Chondrocyte (in vitro differentiated cells): ENCODE results near the gene HSD3B2. TPM values are rescaled to one million over a fixed set of nuclear protein-coding genes. Genes with fewer than 3 reads are reported as not detected.
A peak's percentile ranks its signal among the peaks of the same experiment; 100 is the strongest.

Experiments used
- DNase-seq: peaks from one replicate; pipeline ENCODE4 v3.0.0; 2021; ENCODE audit warnings: mixed read lengths, low spot score
- H3K27ac Mint-ChIP-seq: one replicate; pipeline ENCODE4 v1.8.0; 2021; ENCODE audit warnings: mild to moderate bottlenecking, moderate library complexity, mixed read lengths; ENCODE audit not compliant: unreplicated experiment
- H3K27me3 Mint-ChIP-seq: 2 replicates; pipeline ENCODE4 v1.8.0; 2021; ENCODE audit warnings: low read depth, mixed read lengths
- H3K36me3 Mint-ChIP-seq: 2 replicates; pipeline ENCODE4 v1.8.0; 2021; ENCODE audit warnings: low read depth, mixed read lengths
- H3K4me1 Mint-ChIP-seq: 2 replicates; pipeline ENCODE4 v1.8.0; 2021; ENCODE audit warnings: low read depth, mild to moderate bottlenecking, mixed read lengths
- H3K4me3 Mint-ChIP-seq: one replicate; pipeline ENCODE4 v1.8.0; 2021; ENCODE audit warnings: mild to moderate bottlenecking, moderate library complexity, mixed read lengths; ENCODE audit not compliant: unreplicated experiment
- H3K9me3 Mint-ChIP-seq: 2 replicates; pipeline ENCODE4 v1.8.0; 2021; ENCODE audit warnings: low read depth, mixed read lengths
- total RNA-seq: library from RNA; stranded (reverse); gene quantifications from 3 replicates; pipeline ENCODE4 v1.2.1, GENCODE V29; 2021
- TF ChIP-seq, protein P1 (sequence below): fragments of 200-600 bp; sonication (generic); IDR thresholded peaks from 2 replicates; pipeline ENCODE4 v1.5.0; 2021; ENCODE audit warnings: antibody characterized with exemption, mild to moderate bottlenecking, moderate library complexity

HSD3B2 gene
- total RNA-seq, 1 donor from 2014 or later = not detected

- H3K27ac Mint-ChIP-seq = no peak overlapping the region
- H3K36me3 Mint-ChIP-seq = no peaks in the 10 kb centered on the region
- H3K4me1 Mint-ChIP-seq = peaks cover 17% of the 10 kb centered on the region
- DNase-seq = no peak
- H3K9me3 Mint-ChIP-seq = peaks cover 2% of the 10 kb centered on the region
- H3K4me3 Mint-ChIP-seq = no peak overlapping the region
- TF ChIP-seq, protein P1, sequence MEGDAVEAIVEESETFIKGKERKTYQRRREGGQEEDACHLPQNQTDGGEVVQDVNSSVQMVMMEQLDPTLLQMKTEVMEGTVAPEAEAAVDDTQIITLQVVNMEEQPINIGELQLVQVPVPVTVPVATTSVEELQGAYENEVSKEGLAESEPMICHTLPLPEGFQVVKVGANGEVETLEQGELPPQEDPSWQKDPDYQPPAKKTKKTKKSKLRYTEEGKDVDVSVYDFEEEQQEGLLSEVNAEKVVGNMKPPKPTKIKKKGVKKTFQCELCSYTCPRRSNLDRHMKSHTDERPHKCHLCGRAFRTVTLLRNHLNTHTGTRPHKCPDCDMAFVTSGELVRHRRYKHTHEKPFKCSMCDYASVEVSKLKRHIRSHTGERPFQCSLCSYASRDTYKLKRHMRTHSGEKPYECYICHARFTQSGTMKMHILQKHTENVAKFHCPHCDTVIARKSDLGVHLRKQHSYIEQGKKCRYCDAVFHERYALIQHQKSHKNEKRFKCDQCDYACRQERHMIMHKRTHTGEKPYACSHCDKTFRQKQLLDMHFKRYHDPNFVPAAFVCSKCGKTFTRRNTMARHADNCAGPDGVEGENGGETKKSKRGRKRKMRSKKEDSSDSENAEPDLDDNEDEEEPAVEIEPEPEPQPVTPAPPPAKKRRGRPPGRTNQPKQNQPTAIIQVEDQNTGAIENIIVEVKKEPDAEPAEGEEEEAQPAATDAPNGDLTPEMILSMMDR = no peak
- peaks cover 4% of the 10 kb centered on the region for H3K27me3 Mint-ChIP-seq
Observed at GRCh38 chr1:119394085-119394484, 20.9 kb upstream of the HSD3B2 start.

DNA sequence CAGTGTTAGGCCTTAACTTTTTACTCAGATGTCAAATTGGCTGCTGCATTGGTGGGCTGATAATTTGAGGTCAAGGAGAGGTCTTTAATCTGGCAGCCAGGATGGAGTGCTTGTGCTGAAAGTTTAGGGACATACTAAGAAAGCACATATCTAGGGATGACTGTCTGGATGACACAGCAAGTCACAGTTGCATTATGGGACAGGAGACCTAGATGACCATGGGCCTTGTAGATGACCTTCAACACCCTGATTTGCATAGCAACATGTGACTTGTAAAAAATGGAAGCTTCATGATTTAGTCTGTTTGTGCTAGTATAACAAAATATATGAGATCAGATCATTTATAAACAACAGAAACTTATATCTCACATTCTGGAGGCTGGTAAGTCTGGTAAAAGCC is 18.0 kb upstream of the HSD3B2 start:
- Mint-ChIP-seq H3K9me3 (no peaks in the 10 kb centered on the region), H3K36me3 (no peaks in the 10 kb centered on the region), H3K4me3 (no peak overlapping the region), H3K4me1 (peaks cover 5% of the 10 kb centered on the region), H3K27ac (no peak overlapping the region), H3K27me3 (peaks cover 4% of the 10 kb centered on the region)
- DNase-seq = no peak
- TF ChIP-seq, protein P1 = no peak

DNA sequence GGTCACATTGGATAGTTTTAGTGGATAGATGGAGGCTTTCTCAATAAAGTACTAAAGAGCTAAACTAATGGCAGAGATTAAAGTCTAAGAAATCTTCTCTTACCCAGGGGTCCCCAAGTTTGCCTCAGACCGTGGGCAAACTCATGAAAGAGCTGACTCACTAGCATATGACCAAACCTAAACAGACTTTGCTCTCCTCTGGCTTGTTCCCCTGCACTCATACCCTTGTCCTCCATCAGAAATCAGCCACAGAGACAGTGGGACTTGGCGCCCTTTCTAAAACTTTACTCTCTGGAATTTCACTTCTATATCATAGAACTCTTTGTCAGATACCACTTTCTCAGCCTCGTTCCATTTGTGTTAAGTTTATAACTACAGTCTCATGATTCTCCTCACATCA is 17.0 kb upstream of the HSD3B2 start:
- Mint-ChIP-seq H3K4me3 (no peak overlapping the region), H3K27ac (no peak overlapping the region), H3K9me3 (no peaks in the 10 kb centered on the region), H3K27me3 (peaks cover 8% of the 10 kb centered on the region), H3K36me3 (peaks cover 3% of the 10 kb centered on the region), H3K4me1 (no peaks in the 10 kb centered on the region)
- no peak for DNase-seq
- TF ChIP-seq, protein P1 = no peak

GRCh38 chr1:119404736-119405135 is 10.2 kb upstream of the HSD3B2 start:
- peaks cover 10% of the 10 kb centered on the region for H3K27me3 Mint-ChIP-seq
- TF ChIP-seq, protein P1 = no peak
- peaks cover 7% of the 10 kb centered on the region for H3K4me1 Mint-ChIP-seq
- no peak overlapping the region for H3K4me3 Mint-ChIP-seq
- no peak overlapping the region for H3K27ac Mint-ChIP-seq
- peaks cover 28% of the 10 kb centered on the region for H3K9me3 Mint-ChIP-seq
- no peak for DNase-seq
- peaks cover 8% of the 10 kb centered on the region for H3K36me3 Mint-ChIP-seq

GRCh38 chr1:119409731-119410130 is 5.2 kb upstream of the HSD3B2 start:
- Mint-ChIP-seq H3K4me1 (peaks cover 15% of the 10 kb centered on the region), H3K36me3 (peaks cover 3% of the 10 kb centered on the region), H3K27me3 (peaks cover 2% of the 10 kb centered on the region), H3K27ac (peak overlapping the region; percentile 32), H3K9me3 (peaks cover 23% of the 10 kb centered on the region), H3K4me3 (no peak overlapping the region)
- no peak for DNase-seq
- TF ChIP-seq, protein P1 = no peak
